ENCODE results near the gene OOSP2.

- TF ChIP-seq, protein P1, sequence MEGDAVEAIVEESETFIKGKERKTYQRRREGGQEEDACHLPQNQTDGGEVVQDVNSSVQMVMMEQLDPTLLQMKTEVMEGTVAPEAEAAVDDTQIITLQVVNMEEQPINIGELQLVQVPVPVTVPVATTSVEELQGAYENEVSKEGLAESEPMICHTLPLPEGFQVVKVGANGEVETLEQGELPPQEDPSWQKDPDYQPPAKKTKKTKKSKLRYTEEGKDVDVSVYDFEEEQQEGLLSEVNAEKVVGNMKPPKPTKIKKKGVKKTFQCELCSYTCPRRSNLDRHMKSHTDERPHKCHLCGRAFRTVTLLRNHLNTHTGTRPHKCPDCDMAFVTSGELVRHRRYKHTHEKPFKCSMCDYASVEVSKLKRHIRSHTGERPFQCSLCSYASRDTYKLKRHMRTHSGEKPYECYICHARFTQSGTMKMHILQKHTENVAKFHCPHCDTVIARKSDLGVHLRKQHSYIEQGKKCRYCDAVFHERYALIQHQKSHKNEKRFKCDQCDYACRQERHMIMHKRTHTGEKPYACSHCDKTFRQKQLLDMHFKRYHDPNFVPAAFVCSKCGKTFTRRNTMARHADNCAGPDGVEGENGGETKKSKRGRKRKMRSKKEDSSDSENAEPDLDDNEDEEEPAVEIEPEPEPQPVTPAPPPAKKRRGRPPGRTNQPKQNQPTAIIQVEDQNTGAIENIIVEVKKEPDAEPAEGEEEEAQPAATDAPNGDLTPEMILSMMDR (IDR thresholded peaks at IDR 0.05; ENCODE audit: low read length): no peak
- no peak for TF ChIP-seq EZH2 (IDR thresholded peaks at IDR 0.05; ENCODE audit: borderline replicate concordance, low read length)
Observed at GRCh38 chr11:60056349-60056969, 16.2 kb downstream of the OOSP2 start, which contains the start of gene MS4A3.

Measured in OCI-LY1 (cell line).